Right lobe of liver (tissue), 4 donors: ENCODE results near the gene HOXA10.

ENCODE experiments used
- POLR2A ChIP-seq: fragments of 450-650 bp; IDR thresholded peaks from one replicate; pipeline ENCODE4 v1.6.1; 2017; ENCODE audit warnings: antibody characterized with exemption, mild to moderate bottlenecking
- TF ChIP-seq, protein P1 (sequence below), 4 donors: fragments of 200-600 bp in 3 of 4; fragments of 450-650 bp in 1 of 4; IDR thresholded peaks; one replicate each; pipeline versions ENCODE4 v1.5.1 to v1.8.0; 2016 to 2022; ENCODE audit warnings: antibody characterized with exemption in 4 of 4, mild to moderate bottlenecking in 2 of 4
- donor health status: DM: no; HTN: no; CAD: no.
- donor health status: DM: no; HTN: no; CAD: no.
- donor health status: DM: no; HTN: yes; CAD: no.

DNA sequence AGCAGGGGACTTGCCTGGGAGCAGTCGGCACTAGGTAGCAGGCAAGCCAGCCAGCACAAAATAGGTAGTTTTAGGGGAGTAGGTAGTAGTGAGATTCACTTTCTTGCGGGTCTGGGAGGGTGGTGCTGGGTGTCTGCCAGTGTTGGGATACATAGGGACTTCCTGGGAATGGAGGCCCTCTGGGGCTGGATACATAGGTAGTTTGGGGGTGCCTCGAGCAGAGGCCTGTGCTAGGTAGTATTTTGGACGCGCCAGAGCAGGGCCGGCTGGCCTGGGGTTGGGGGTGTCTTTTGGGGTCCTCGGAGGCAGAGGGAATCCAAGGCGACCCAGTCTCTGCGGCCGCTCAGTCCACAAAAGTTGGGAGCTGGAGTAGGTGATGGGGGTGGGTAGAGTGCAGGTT is 19.8 kb downstream of the HOXA10 start:
- TF ChIP-seq, protein P1, sequence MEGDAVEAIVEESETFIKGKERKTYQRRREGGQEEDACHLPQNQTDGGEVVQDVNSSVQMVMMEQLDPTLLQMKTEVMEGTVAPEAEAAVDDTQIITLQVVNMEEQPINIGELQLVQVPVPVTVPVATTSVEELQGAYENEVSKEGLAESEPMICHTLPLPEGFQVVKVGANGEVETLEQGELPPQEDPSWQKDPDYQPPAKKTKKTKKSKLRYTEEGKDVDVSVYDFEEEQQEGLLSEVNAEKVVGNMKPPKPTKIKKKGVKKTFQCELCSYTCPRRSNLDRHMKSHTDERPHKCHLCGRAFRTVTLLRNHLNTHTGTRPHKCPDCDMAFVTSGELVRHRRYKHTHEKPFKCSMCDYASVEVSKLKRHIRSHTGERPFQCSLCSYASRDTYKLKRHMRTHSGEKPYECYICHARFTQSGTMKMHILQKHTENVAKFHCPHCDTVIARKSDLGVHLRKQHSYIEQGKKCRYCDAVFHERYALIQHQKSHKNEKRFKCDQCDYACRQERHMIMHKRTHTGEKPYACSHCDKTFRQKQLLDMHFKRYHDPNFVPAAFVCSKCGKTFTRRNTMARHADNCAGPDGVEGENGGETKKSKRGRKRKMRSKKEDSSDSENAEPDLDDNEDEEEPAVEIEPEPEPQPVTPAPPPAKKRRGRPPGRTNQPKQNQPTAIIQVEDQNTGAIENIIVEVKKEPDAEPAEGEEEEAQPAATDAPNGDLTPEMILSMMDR (IDR thresholded peaks at IDR 0.05), result no peak
- no peak for TF ChIP-seq POLR2A
